Common myeloid progenitor, CD34-positive (primary cell): ENCODE measurements around the gene AFAP1L2.
A peak's percentile ranks its signal among the peaks of the same experiment; 100 is the strongest.

ENCODE experiments used
- CTCF ChIA-PET: fragments of 350-600 bp; sonication (Branson Sonifier 250); formaldehyde crosslinking; loops from one replicate; lab custom pipeline; 2021; ENCODE audit warnings: antibody characterized with exemption; lab: Charles Lee
- POLR2A ChIA-PET: fragments of 350-600 bp; sonication (Branson Sonifier 250); formaldehyde crosslinking; loops from one replicate; lab custom pipeline; 2021; ENCODE audit warnings: antibody characterized with exemption; lab: Charles Lee
- DNase-seq, 3 donors: peaks; one replicate each; pipeline versions ENCODE4 v3.0.0 to v3.0.0-alpha.2; 2013
- H3K27ac ChIP-seq, 2 experiments: 1 replicate in 1 of 2; 2 replicates in 1 of 2; pipeline ENCODE4 v1.7.0; 2013; ENCODE audit warnings: inconsistent platforms in 2 of 2, low read length in 2 of 2, mild to moderate bottlenecking in 2 of 2, low read depth in 1 of 2, moderate library complexity in 1 of 2; ENCODE audit not compliant: severe bottlenecking in 2 of 2, insufficient read depth in 1 of 2, poor library complexity in 1 of 2
- H3K27me3 ChIP-seq, 5 experiments: replicated peaks in 2 of 5; 1 replicate in 3 of 5; 2 replicates in 2 of 5; pipeline versions ENCODE4 v1.6.1 to v1.7.0; 2013; ENCODE audit warnings: low read length in 4 of 5, mild to moderate bottlenecking in 2 of 5, moderate library complexity in 2 of 5, inconsistent platforms in 1 of 5; ENCODE audit not compliant: insufficient read depth in 5 of 5, control insufficient read depth in 4 of 5
- H3K36me3 ChIP-seq, 4 experiments: 1 replicate in 2 of 4; 2 replicates in 2 of 4; pipeline versions ENCODE4 v1.6.1 to v1.7.0; 2013; ENCODE audit warnings: low read length in 3 of 4, control low read depth in 1 of 4, mild to moderate bottlenecking in 1 of 4; ENCODE audit not compliant: control insufficient read depth in 4 of 4, insufficient read depth in 4 of 4
- H3K4me1 ChIP-seq, 4 experiments: 1 replicate in 3 of 4; 2 replicates in 1 of 4; pipeline versions ENCODE4 v1.6.1 to v1.7.1; 2013; ENCODE audit warnings: low read length in 3 of 4, mild to moderate bottlenecking in 3 of 4, control low read depth in 1 of 4, inconsistent platforms in 1 of 4, moderate library complexity in 1 of 4; ENCODE audit not compliant: control insufficient read depth in 4 of 4, insufficient read depth in 4 of 4; ENCODE audit errors: control extremely low read depth in 1 of 4
- H3K4me3 ChIP-seq, 7 experiments: 1 replicate in 4 of 7; 2 replicates in 3 of 7; pipeline versions ENCODE4 v1.5.1 to v1.7.0; 2013; ENCODE audit warnings: mild to moderate bottlenecking in 7 of 7, low read length in 6 of 7, moderate library complexity in 6 of 7, inconsistent platforms in 2 of 7, low read depth in 2 of 7, control low read depth in 1 of 7; ENCODE audit not compliant: insufficient read depth in 4 of 7, control insufficient read depth in 1 of 7; ENCODE audit errors: extremely low read depth in 1 of 7
- H3K9me3 ChIP-seq, 5 experiments: 1 replicate in 4 of 5; 2 replicates in 1 of 5; pipeline versions ENCODE4 v1.6.1 to v1.7.1; 2013; ENCODE audit warnings: low read length in 4 of 5, mild to moderate bottlenecking in 2 of 5, inconsistent platforms in 1 of 5, low read depth in 1 of 5, moderate library complexity in 1 of 5; ENCODE audit not compliant: control insufficient read depth in 4 of 5, insufficient read depth in 2 of 5; ENCODE audit errors: control extremely low read depth in 1 of 5
- WGBS: methylation state at CpG from one replicate; pipeline ENCODE4 v1.1.5; 2013; ENCODE audit not compliant: insufficient coverage; 5-methylcytosine and 5-hydroxymethylcytosine counted together

Gene AFAP1L2

DNA sequence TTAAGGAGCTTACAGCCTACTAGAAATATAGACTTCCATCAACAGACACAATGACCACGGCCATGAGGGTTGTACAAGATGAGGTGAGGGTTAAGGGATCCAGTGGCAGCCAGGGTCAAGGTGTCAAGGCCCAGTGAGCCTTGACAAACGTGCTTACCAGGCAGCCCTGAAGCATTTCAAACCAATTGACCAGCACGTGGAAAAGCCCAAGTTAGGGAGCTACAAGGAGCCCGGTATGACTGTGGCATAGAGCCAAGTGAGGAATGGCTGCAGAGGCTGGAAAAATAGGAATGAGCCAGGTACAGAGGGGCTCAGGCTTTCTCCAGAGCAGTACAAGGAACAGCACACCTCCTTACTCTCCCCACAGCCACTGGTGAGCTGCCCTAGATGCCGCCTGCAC is 12.7 kb downstream of the AFAP1L2 start:
- no peaks in the 10 kb centered on the region for H3K9me3 ChIP-seq
- no peaks in the 10 kb centered on the region for H3K36me3 ChIP-seq
- peaks cover 0 to 1% (median 0%) of the 10 kb centered on the region in 5 experiments for H3K27me3 ChIP-seq
- ChIA-PET CTCF (interaction anchor here (1.2 to 1.9 kb wide), 5 partner anchors 11 to 184 kb away, joined by 3 to 5 read pairs (median 4); no protein-coding TSS in a partner anchor), POLR2A (no interaction called here)
- no peak for DNase-seq
- peaks cover 4 to 30% (median 17%) of the 10 kb centered on the region in 4 experiments for H3K4me1 ChIP-seq
- 96% methylated on average over 4 of the region's 5 CpGs for WGBS
- no peak overlapping the region for H3K27ac ChIP-seq
- H3K4me3 ChIP-seq, result no peak overlapping the region

DNA sequence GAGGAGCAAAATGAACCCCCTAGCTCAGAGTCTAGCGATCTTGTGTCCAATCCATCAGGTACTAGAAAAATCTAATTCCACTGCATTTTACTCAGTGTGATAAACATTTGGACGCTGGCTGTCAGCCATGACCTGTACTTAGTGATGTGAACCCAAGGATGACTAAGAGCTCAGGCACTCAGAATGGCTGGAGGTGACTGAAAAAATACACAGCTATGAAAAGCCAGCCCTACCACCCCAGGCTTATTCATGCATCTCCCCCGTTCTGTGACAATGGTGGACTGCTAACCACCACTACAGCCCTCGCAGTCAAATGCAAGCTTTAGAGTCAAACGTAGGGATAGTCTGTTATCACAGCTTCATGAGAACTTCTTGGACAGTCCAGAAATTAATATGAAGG is 14.9 kb downstream of the AFAP1L2 start:
- 94% methylated on average over 2 of the region's 5 CpGs for WGBS
- H3K4me1 ChIP-seq, result peaks cover 4 to 19% (median 13%) of the 10 kb centered on the region in 4 experiments
- H3K4me3 ChIP-seq, result no peak overlapping the region
- H3K36me3 ChIP-seq, result no peaks in the 10 kb centered on the region
- POLR2A ChIA-PET, result interaction anchor here (0.8 to 1.2 kb wide), 2 partner anchors 11 to 31 kb away, joined by 3 to 4 read pairs; no protein-coding TSS in a partner anchor
- H3K9me3 ChIP-seq, result no peaks in the 10 kb centered on the region
- no peak overlapping the region for H3K27ac ChIP-seq
- peaks cover 0 to 1% (median 0%) of the 10 kb centered on the region in 5 experiments for H3K27me3 ChIP-seq
- CTCF ChIA-PET, result interaction anchor here (1.2 to 3.0 kb wide), 3 partner anchors 12 to 86 kb away, joined by 3 to 16 read pairs (median 10); no protein-coding TSS in a partner anchor
- DNase-seq, result no peak

DNA sequence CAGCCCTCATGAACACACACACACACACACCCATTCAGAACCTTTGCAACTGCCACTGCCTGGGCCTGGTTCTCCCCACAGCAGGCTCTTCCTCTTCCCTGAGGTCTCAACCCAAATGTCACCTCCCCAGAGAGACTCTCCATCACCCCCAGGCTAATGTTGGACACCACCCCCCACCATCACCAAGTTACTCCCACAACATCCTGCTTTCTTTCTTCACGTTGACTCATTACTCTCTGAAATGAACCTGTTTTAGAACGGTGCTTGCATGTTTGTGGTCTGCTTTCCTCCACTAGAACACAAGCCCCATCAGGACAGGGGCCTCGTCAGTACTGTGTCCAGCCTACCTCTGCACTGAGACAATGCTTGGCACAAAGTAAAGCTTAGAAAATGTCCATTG is 16.0 kb downstream of the AFAP1L2 start:
- 60% methylated on average over 1 of the region's 3 CpGs for WGBS
- Histone ChIP-seq H3K4me1 (peaks cover 4 to 16% (median 10%) of the 10 kb centered on the region in 4 experiments), H3K4me3 (no peak overlapping the region), H3K27ac (no peak overlapping the region), H3K36me3 (no peaks in the 10 kb centered on the region), H3K9me3 (no peaks in the 10 kb centered on the region), H3K27me3 (peaks cover 0 to 1% (median 0%) of the 10 kb centered on the region in 5 experiments)
- ChIA-PET CTCF (interaction anchor here (2.1 to 3.0 kb wide), 2 partner anchors 13 to 85 kb away, joined by 10 to 16 read pairs; no protein-coding TSS in a partner anchor), POLR2A (interaction anchor here (0.9 kb wide), 1 partner anchor 92 kb away, joined by 3 read pairs; no protein-coding TSS in a partner anchor)
- DNase-seq, result peak in 2 of 3 donors; percentile 41 to 43

DNA sequence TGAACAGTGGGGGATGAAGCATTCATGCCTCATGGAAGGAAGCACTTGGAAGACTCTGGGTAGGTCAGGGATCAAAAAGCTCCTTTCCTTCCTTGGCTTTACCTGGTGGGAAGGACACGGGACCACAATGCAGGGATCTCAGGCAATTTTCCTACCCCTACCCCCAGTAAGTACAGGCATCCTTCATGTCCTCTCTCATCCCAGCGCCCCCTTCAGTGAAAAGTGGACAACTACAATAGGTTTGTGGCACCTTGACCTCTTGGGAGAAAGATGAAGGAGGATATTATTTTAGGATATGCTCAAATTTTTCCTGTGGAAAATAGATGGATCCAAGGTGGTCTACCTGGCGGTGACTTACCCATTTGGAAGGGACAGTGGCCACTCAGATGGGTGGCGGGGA is 16.5 kb downstream of the AFAP1L2 start:
- ChIA-PET POLR2A (interaction anchor here (0.9 kb wide), 1 partner anchor 91 kb away, joined by 3 read pairs; no protein-coding TSS in a partner anchor), CTCF (interaction anchor here (2.1 to 3.0 kb wide), 2 partner anchors 13 to 84 kb away, joined by 10 to 16 read pairs; no protein-coding TSS in a partner anchor)
- DNase-seq, result no peak
- Histone ChIP-seq H3K4me3 (no peak overlapping the region), H3K9me3 (no peaks in the 10 kb centered on the region), H3K4me1 (peaks cover 2 to 11% (median 5%) of the 10 kb centered on the region in 4 experiments), H3K27me3 (peaks cover 0 to 1% (median 0%) of the 10 kb centered on the region in 5 experiments), H3K36me3 (no peaks in the 10 kb centered on the region), H3K27ac (no peak overlapping the region)
- WGBS, result 100% methylated on average over 3 of the region's 4 CpGs

- Histone ChIP-seq H3K9me3 (no peaks in the 10 kb centered on the region), H3K36me3 (no peaks in the 10 kb centered on the region), H3K27ac (no peak overlapping the region), H3K4me1 (no peaks in the 10 kb centered on the region), H3K27me3 (peaks cover 0 to 1% (median 0%) of the 10 kb centered on the region in 5 experiments), H3K4me3 (no peak overlapping the region)
- POLR2A ChIA-PET, result no interaction called here
- WGBS, result 96% methylated on average over 5 of the region's 6 CpGs
- no peak for DNase-seq
- CTCF ChIA-PET, result no interaction called here
Measured at GRCh38 chr10:114386452-114386851, 17.9 kb downstream of the AFAP1L2 start.

DNA sequence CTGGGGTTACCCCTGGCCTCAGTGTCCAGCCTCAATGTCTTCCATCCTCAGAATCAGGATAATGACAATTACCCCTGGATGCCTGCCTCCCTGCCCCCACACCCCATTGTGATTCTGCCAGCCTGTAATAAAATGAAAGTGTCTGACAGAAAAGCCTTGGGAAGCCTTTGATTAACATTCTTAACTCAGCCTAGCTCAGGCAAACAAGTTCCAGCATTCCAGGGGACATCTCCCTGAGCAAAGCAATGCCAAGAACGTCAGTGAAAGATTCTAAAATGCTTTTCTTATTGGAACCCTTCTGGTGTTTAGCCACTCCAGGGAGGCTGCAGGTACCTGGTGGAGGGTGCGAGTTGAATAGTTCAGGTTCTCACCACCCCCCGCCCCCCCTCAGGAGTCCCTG is 18.7 kb downstream of the AFAP1L2 start:
- CTCF ChIA-PET, result no interaction called here
- Histone ChIP-seq H3K27ac (no peak overlapping the region), H3K27me3 (no peaks in the 10 kb centered on the region), H3K36me3 (no peaks in the 10 kb centered on the region), H3K4me1 (no peaks in the 10 kb centered on the region), H3K9me3 (no peaks in the 10 kb centered on the region), H3K4me3 (no peak overlapping the region)
- no peak for DNase-seq
- POLR2A ChIA-PET, result no interaction called here
- WGBS, result 100% methylated on average over 3 of the region's 3 CpGs

DNA sequence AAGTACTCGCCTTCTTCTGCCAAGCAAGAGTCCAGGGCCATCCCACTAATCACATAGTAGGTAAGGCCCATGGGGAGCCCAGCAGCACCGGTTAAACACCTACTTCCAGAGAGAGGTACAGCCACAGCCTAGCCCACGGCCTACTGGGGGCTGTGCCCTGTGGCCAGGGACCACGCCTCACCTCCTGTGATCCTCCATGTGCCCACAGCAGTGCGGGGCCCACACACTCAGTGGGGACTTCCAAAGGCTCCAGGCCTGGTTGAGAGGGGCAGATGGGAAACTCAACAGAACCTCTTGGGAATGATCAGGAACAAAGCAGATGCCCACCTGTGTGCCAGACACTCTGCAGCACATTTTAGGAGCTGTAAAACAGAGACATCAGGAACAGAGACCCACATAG is 19.7 kb downstream of the AFAP1L2 start:
- Histone ChIP-seq H3K27me3 (no peaks in the 10 kb centered on the region), H3K36me3 (no peaks in the 10 kb centered on the region), H3K27ac (no peak overlapping the region), H3K4me3 (no peak overlapping the region), H3K9me3 (no peaks in the 10 kb centered on the region), H3K4me1 (no peaks in the 10 kb centered on the region)
- DNase-seq, result no peak
- CTCF ChIA-PET, result no interaction called here
- POLR2A ChIA-PET, result no interaction called here
- WGBS, result 94% methylated on average over 4 of the region's 5 CpGs
